SJCRH30 (cell line): Measurements from ENCODE around the gene OR2V1. TPM values are rescaled to one million over a fixed set of nuclear protein-coding genes. Genes with fewer than 3 reads are reported as not detected.
"Not testable (repeated sequence)": the region's sequence is repeated elsewhere in the genome, so short reads cannot be mapped to it uniquely, and the experiment has no call there.

Experiments
- DNase-seq, 2 experiments: peaks; one replicate each; pipeline ENCODE4 v3.0.0-alpha.2; 2015 to 2020
- H3K27ac ChIP-seq: fragments of 250-450 bp; sonication (Bioruptor Pico); 2 replicates; pipeline ENCODE4 v1.5.1; 2020; ENCODE audit warnings: mild to moderate bottlenecking, moderate library complexity
- H3K27me3 ChIP-seq: fragments of 250-450 bp; sonication (Bioruptor Pico); 2 replicates; pipeline ENCODE4 v1.5.1; 2020; ENCODE audit warnings: mild to moderate bottlenecking, moderate library complexity
- H3K36me3 ChIP-seq: fragments of 250-450 bp; sonication (Bioruptor Pico); 2 replicates; pipeline ENCODE4 v1.5.1; 2020; ENCODE audit warnings: mild to moderate bottlenecking, moderate library complexity
- H3K4me1 ChIP-seq: fragments of 250-450 bp; sonication (Bioruptor Pico); 2 replicates; pipeline ENCODE4 v1.5.1; 2020; ENCODE audit warnings: mild to moderate bottlenecking, moderate library complexity
- H3K4me3 ChIP-seq: fragments of 250-450 bp; sonication (Bioruptor Pico); 2 replicates; pipeline ENCODE4 v1.5.1; 2020; ENCODE audit warnings: mild to moderate bottlenecking, moderate library complexity
- H3K9me3 ChIP-seq: fragments of 250-450 bp; sonication (Bioruptor Pico); replicated peaks from 2 replicates; pipeline ENCODE4 v1.5.1; 2020; ENCODE audit warnings: mild to moderate bottlenecking, moderate library complexity
- total RNA-seq: library from RNA; depleted of rRNA; stranded (reverse); fragments of >200 nt; shearing (Covaris generic); gene quantifications from 2 replicates; pipeline ENCODE4 v1.2.3, GENCODE V29; 2014

The OR2V1 gene
- total RNA-seq, 1 experiment from 2014 or later: 0.10 TPM

DNA sequence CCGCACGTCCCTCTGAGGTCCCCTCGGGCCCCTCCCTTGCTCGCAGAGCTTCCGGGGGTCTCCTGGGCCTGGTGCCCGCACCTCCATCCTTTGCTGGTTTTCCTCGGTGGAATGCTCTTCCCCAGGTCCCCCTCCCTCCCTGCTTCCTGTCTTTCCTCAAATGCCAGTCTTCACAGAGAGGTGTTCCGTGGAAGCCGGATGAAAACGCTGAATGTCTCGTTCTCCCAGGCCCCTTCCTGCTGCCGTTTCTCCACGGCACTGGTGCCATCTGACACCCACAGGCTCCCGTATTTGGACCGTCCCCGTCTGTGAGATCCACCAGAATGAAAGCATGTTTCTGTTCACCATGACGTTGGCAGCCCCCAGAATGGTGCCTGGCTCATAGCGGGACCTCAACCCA lies 4.1 kb downstream of the OR2V1 start:
- no peak for DNase-seq
- Histone ChIP-seq H3K4me1 (no peaks in the 10 kb centered on the region), H3K36me3 (no peaks in the 10 kb centered on the region), H3K9me3 (0 out of 2 replicates have a peak, but pooled peaks cover 4% of the 10 kb centered on the region), H3K27ac (no peak overlapping the region), H3K4me3 (no peak overlapping the region), H3K27me3 (peaks cover 32% of the 10 kb centered on the region)

GRCh38 chr5:181124526-181124925 lies 6.4 kb downstream of the OR2V1 start:
- no peaks in the 10 kb centered on the region for H3K4me1 ChIP-seq
- H3K36me3 ChIP-seq: no peaks in the 10 kb centered on the region
- H3K27ac ChIP-seq: no peak overlapping the region
- H3K9me3 ChIP-seq: 0 out of 2 replicates have a peak, but pooled peaks cover 4% of the 10 kb centered on the region
- H3K27me3 ChIP-seq: peaks cover 29% of the 10 kb centered on the region
- no peak for DNase-seq
- no peak overlapping the region for H3K4me3 ChIP-seq

DNA sequence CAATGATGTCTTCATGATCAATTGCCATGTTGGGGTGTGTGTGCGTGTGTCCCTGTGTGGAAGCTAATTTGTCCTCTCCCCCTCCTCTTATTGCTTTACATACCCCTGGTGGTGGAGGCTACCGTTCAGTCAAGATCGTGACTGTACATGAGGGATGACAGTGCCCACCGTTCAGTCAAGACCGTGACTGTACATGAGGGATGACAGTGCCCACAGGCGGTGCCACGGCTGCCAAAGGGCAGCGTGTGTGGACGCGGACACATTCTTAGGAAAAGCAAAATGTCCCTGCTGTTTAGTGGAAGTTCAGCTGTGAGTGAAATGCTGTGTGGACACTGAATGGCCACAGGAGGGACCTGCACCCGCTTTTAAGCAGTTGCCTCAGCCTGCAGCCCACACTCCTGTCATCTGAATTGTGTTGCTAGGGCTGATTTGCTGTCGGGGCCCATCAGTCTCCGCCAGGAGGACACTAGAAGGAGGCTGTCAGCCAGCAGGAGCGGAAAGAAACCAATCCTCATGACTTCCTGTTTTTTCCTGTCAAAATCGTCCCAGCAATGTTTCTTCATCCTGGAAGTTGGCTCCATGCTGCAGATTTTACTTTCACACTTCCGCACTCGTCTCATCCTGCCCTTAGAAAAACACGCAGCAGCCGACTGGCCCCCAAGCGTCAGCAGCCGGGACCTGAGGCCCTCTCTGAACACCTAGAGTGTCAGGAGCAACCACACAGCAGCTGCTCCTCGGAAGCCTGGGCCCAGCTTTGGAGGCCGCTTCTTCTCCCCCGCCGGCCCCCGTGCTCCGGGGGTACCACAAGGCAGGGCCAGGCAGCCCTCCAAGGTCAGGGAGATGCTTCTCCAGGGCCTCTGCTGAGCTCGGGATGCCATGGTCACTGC lies 9.1 kb downstream of the OR2V1 start:
- peaks cover 13% of the 10 kb centered on the region for H3K27me3 ChIP-seq
- H3K4me1 ChIP-seq: no peaks in the 10 kb centered on the region
- DNase-seq: no peak
- H3K4me3 ChIP-seq: no peak overlapping the region
- H3K9me3 ChIP-seq: 0 out of 2 replicates have a peak, but pooled peaks cover 4% of the 10 kb centered on the region
- H3K36me3 ChIP-seq: no peaks in the 10 kb centered on the region
- H3K27ac ChIP-seq: no peak overlapping the region

- Histone ChIP-seq H3K36me3 (no peaks in the 10 kb centered on the region), H3K27me3 (peaks cover 12% of the 10 kb centered on the region), H3K4me3 (no peak overlapping the region), H3K27ac (no peak overlapping the region), H3K4me1 (no peaks in the 10 kb centered on the region), H3K9me3 (0 out of 2 replicates have a peak, but pooled peaks cover 4% of the 10 kb centered on the region)
- no peak for DNase-seq
Observed at GRCh38 chr5:181120761-181121160, 10.2 kb downstream of the OR2V1 start.

DNA sequence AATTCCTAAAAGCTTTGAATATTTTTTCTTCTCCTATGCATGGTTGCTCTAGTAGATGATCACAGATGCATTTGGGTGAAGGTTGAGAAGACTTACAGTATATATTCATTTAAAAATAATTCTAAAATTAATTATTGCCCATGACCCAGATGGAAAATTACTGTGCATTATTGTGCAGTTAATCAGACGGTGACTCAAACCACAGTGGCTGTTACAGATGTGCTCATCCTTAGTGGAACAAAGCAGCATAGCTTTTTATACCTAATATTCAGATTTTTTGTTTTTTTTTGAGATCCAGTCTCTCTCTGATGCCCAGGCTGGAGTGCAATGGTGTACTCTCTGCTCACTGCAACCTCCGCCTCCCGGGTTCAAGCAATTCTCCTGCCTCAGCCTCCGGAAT lies 10.7 kb downstream of the OR2V1 start:
- Histone ChIP-seq H3K4me1 (no peaks in the 10 kb centered on the region), H3K27ac (no peak overlapping the region), H3K4me3 (no peak overlapping the region), H3K36me3 (no peaks in the 10 kb centered on the region), H3K9me3 (0 out of 2 replicates have a peak, but pooled peaks cover 4% of the 10 kb centered on the region), H3K27me3 (peaks cover 12% of the 10 kb centered on the region)
- no peak for DNase-seq

GRCh38 chr5:181119105-181119504 lies 11.9 kb downstream of the OR2V1 start:
- Histone ChIP-seq H3K27me3 (peaks cover 12% of the 10 kb centered on the region), H3K27ac (no peak overlapping the region), H3K4me3 (no peak overlapping the region), H3K36me3 (no peaks in the 10 kb centered on the region), H3K4me1 (no peaks in the 10 kb centered on the region), H3K9me3 (0 out of 2 replicates have a peak, but pooled peaks cover 4% of the 10 kb centered on the region)
- DNase-seq: no peak

- Histone ChIP-seq H3K36me3 (no peaks in the 10 kb centered on the region), H3K27ac (no peak overlapping the region), H3K4me1 (no peaks in the 10 kb centered on the region), H3K27me3 (peaks cover 12% of the 10 kb centered on the region), H3K9me3 (no peaks in the 10 kb centered on the region), H3K4me3 (no peak overlapping the region)
- no peak for DNase-seq
Observed at GRCh38 chr5:181118369-181118768, 12.6 kb downstream of the OR2V1 start.

GRCh38 chr5:181114844-181115778 lies 15.9 kb downstream of the OR2V1 start:
- no peaks in the 10 kb centered on the region for H3K4me1 ChIP-seq

GRCh38 chr5:181114284-181114843 lies 16.6 kb downstream of the OR2V1 start:
- Histone ChIP-seq H3K4me1 (no peaks in the 10 kb centered on the region), H3K27me3 (peaks cover 5% of the 10 kb centered on the region; the same call in 1 of the 2 replicates), H3K9me3 (no peaks in the 10 kb centered on the region), H3K36me3 (no peaks in the 10 kb centered on the region), H3K27ac (no peak overlapping the region), H3K4me3 (no peak overlapping the region)
- DNase-seq: no peak

More at GRCh38 chr5:181114844-181115778, 15.9 kb downstream of the OR2V1 start:
- DNase-seq: no peak
- Histone ChIP-seq H3K36me3 (no peaks in the 10 kb centered on the region), H3K9me3 (no peaks in the 10 kb centered on the region), H3K27ac (no peak overlapping the region), H3K27me3 (peaks cover 5% of the 10 kb centered on the region), H3K4me3 (no peak overlapping the region)

DNA sequence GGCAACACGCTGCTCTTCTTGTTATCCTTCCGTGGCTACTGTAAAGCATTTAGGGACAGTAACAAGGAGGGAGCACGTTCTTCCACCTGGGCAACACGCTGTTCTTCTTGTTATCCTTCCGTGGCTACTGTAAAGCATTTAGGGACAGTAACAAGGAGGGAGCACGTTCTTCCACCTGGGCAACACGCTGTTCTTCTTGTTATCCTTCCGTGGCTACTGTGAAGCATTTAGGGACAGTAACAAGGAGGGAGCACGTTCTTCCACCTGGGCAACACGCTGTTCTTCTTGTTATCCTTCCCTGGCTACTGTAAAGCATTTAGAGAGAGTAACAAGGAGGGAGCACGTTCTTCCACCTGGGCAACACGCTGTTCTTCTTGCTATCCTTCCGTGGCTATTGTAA lies 17.4 kb downstream of the OR2V1 start:
- not testable (repeated sequence) for H3K4me3 ChIP-seq, H3K9me3 ChIP-seq, H3K27ac ChIP-seq, H3K27me3 ChIP-seq, H3K4me1 ChIP-seq, DNase-seq, H3K36me3 ChIP-seq

DNA sequence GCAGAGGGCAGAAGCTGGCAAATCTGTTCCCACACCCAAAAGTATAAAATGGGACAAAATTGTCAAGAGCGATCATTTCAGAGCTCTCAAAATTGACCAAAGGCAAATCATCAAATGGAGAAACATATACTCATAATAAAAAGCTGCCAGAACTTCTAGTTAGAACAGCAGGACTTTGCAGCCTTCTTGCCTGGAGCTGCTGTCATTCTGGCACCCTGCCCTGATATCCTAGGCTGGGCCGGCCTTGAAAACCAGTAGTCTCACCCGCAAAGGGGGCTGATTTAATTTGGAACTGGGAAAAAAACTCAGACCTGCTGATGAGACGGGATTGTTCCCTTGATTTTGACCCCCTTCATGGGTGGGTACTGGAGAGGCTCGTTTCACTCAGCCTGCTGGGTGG lies 18.5 kb downstream of the OR2V1 start:
- H3K4me1 ChIP-seq: no peaks in the 10 kb centered on the region
- no peak for DNase-seq
- H3K36me3 ChIP-seq: no peaks in the 10 kb centered on the region
- no peak overlapping the region for H3K4me3 ChIP-seq
- H3K27ac ChIP-seq: no peak overlapping the region
- H3K9me3 ChIP-seq: no peaks in the 10 kb centered on the region
- 0 out of 2 replicates have a peak, but pooled peaks cover 5% of the 10 kb centered on the region for H3K27me3 ChIP-seq

DNA sequence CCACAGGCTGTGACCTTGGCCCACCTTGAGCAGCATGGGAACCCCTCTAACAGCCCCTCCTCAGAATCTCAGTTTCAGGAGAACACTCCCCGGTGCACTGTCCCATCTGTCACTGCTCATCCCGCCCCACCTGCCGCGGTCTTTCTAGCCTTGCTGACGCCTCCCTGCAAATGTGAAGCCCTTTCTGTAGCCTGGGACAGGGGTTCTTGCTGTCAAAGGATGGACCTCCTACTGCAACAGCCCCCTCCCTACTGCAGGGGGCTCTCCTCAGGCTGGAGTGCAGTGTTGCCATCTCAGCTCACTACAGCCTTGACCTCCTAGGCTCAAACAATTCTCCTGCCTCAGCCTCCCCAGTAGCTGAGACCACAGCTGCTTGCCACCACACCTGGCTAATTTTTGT lies 20.0 kb downstream of the OR2V1 start:
- H3K9me3 ChIP-seq: no peaks in the 10 kb centered on the region
- no peak overlapping the region for H3K27ac ChIP-seq
- 0 out of 2 replicates have a peak, but pooled peaks cover 5% of the 10 kb centered on the region for H3K27me3 ChIP-seq
- peak in 1 of 2 experiments; percentile 13 for DNase-seq
- no peaks in the 10 kb centered on the region for H3K36me3 ChIP-seq
- no peak overlapping the region for H3K4me3 ChIP-seq
- no peaks in the 10 kb centered on the region for H3K4me1 ChIP-seq

DNA sequence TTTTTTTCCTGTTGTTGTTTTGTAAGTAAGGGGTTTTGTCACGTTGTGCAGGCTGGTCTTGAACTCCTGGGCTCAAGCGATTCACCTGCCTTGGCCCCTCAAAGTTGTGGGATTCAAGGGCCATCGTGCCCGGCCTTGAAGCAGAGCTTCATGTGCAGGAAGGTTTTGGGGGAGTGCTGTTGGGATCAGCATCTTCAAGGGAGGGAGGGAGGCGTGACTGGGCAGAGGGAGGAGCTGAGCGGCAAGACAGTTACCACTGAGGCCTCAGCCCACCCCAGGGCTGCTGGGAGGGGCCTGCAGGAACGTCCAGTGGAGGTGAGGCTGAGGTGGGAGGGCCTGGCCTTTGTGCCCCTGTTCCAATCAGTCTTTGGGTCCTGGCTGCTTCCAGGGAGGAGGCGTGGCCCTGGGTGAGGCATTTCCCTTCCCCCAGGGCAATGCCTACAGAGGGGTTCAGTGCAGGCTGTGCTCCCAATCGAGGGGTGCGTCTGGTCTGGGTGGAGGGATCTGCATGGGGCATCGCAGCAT lies 21.4 kb downstream of the OR2V1 start:
- 0 out of 2 replicates have a peak, but pooled peaks cover 5% of the 10 kb centered on the region for H3K27me3 ChIP-seq
- H3K36me3 ChIP-seq: no peaks in the 10 kb centered on the region
- no peaks in the 10 kb centered on the region for H3K9me3 ChIP-seq
- no peak overlapping the region for H3K27ac ChIP-seq
- no peak overlapping the region for H3K4me3 ChIP-seq
- H3K4me1 ChIP-seq: no peaks in the 10 kb centered on the region
- no peak for DNase-seq

GRCh38 chr5:181108578-181109165 lies 22.3 kb downstream of the OR2V1 start:
- Histone ChIP-seq H3K4me3 (no peak overlapping the region), H3K4me1 (no peaks in the 10 kb centered on the region), H3K27me3 (0 out of 2 replicates have a peak, but pooled peaks cover 5% of the 10 kb centered on the region), H3K27ac (no peak overlapping the region), H3K9me3 (no peaks in the 10 kb centered on the region), H3K36me3 (no peaks in the 10 kb centered on the region)
- no peak for DNase-seq
